GM23338 (cell line): Measurements from ENCODE around the gene IFI35. TPM values are rescaled to one million over a fixed set of nuclear protein-coding genes. Genes with fewer than 3 reads are reported as not detected.

ENCODE experiments used
- ATAC-seq: fragments of 200-7000 bp; cut with Tn5 transposase; 3 replicates; pipeline ENCODE4 v1.9.1; 2020
- DNase-seq: peaks from one replicate; pipeline ENCODE4 v3.0.0-alpha.2; 2015; ENCODE audit warnings: low spot score
- H2AFZ ChIP-seq: fragments of 200-600 bp; sonication (generic); 2 replicates; pipeline ENCODE4 v1.8.0; 2016; ENCODE audit warnings: antibody characterized with exemption, mild to moderate bottlenecking, moderate library complexity
- H3F3A ChIP-seq: fragments of 200-600 bp; sonication (generic); replicated peaks from 2 replicates; pipeline ENCODE4 v1.8.0; 2017; ENCODE audit warnings: antibody characterized with exemption, mixed run types, low read depth
- H3K27ac ChIP-seq: fragments of 200-600 bp; sonication (generic); 2 replicates; pipeline ENCODE4 v1.6.1; 2016; ENCODE audit warnings: low read depth
- H3K27me3 ChIP-seq: fragments of 200-600 bp; sonication (generic); 2 replicates; pipeline ENCODE4 v1.8.0; 2016; ENCODE audit warnings: mild to moderate bottlenecking, mixed run types, moderate library complexity; ENCODE audit not compliant: insufficient read depth
- H3K36me3 ChIP-seq: fragments of 200-600 bp; sonication (generic); 2 replicates; pipeline ENCODE4 v1.8.0; 2016; ENCODE audit warnings: mild to moderate bottlenecking; ENCODE audit not compliant: insufficient read depth
- H3K4me1 ChIP-seq: fragments of 200-600 bp; sonication (generic); 2 replicates; pipeline ENCODE4 v1.8.0; 2016; ENCODE audit warnings: mild to moderate bottlenecking, moderate library complexity; ENCODE audit not compliant: insufficient read depth
- H3K4me2 ChIP-seq: fragments of 200-600 bp; sonication (generic); 2 replicates; pipeline ENCODE4 v1.7.1; 2017; ENCODE audit warnings: mixed run types
- H3K4me3 ChIP-seq: fragments of 200-600 bp; sonication (generic); 2 replicates; pipeline ENCODE4 v1.6.1; 2016; ENCODE audit warnings: mixed run types
- H3K79me2 ChIP-seq: fragments of 200-600 bp; sonication (generic); replicated peaks from 2 replicates; pipeline ENCODE4 v1.8.0; 2017; ENCODE audit warnings: mild to moderate bottlenecking; ENCODE audit not compliant: insufficient read depth
- H3K9me2 ChIP-seq: fragments of 200-600 bp; sonication (generic); 2 replicates; pipeline ENCODE4 v1.8.0; 2017; ENCODE audit not compliant: insufficient read depth
- H4K20me1 ChIP-seq: fragments of 200-600 bp; sonication (generic); replicated peaks from 2 replicates; pipeline ENCODE4 v1.8.0; 2017; ENCODE audit warnings: mild to moderate bottlenecking; ENCODE audit not compliant: insufficient read depth
- H3K27ac Mint-ChIP-seq: 2 replicates; pipeline ENCODE4 v1.8.0; 2020; ENCODE audit warnings: inconsistent platforms, mild to moderate bottlenecking, moderate library complexity, mixed read lengths
- H3K27me3 Mint-ChIP-seq: 3 replicates; pipeline ENCODE4 v1.8.0; 2022; ENCODE audit warnings: low read depth, mild to moderate bottlenecking, moderate library complexity, mixed read lengths, inconsistent platforms; ENCODE audit not compliant: insufficient read depth, poor library complexity
- H3K36me3 Mint-ChIP-seq: 3 replicates; pipeline ENCODE4 v1.8.0; 2021; ENCODE audit warnings: low read depth, mild to moderate bottlenecking, inconsistent platforms, moderate library complexity, mixed read lengths
- H3K4me1 Mint-ChIP-seq: 3 replicates; pipeline ENCODE4 v1.8.0; 2020; ENCODE audit warnings: mild to moderate bottlenecking, inconsistent platforms, mixed read lengths
- H3K4me3 Mint-ChIP-seq: 3 replicates; pipeline ENCODE4 v1.8.0; 2021; ENCODE audit warnings: moderate library complexity, mild to moderate bottlenecking, inconsistent platforms, mixed read lengths
- H3K9me3 Mint-ChIP-seq: 3 replicates; pipeline ENCODE4 v1.8.0; 2020; ENCODE audit warnings: moderate library complexity, mild to moderate bottlenecking, inconsistent platforms, mixed read lengths
- CREB1 ChIP-seq: fragments of 250-450 bp; sonication (Bioruptor Pico); IDR thresholded peaks from 2 replicates; pipeline ENCODE4 v1.5.0; 2020; ENCODE audit warnings: low read depth, mild to moderate bottlenecking, moderate library complexity
- ETS1 ChIP-seq: IDR thresholded peaks from 2 replicates; pipeline ENCODE4 v1.6.1; 2016; ENCODE audit warnings: antibody characterized with exemption
- EZH2 ChIP-seq: fragments of 200-600 bp; sonication (generic); IDR thresholded peaks from one replicate; pipeline ENCODE4 v1.8.0; 2017; ENCODE audit warnings: antibody characterized with exemption, mild to moderate bottlenecking, low read depth; ENCODE audit not compliant: unreplicated experiment
- EZH2phosphoT487 ChIP-seq: fragments of 200-600 bp; sonication (generic); IDR thresholded peaks from one replicate; pipeline ENCODE4 v1.8.1; 2018; ENCODE audit warnings: antibody characterized with exemption; ENCODE audit not compliant: unreplicated experiment
- JUNB ChIP-seq: IDR thresholded peaks from one replicate; pipeline ENCODE4 v1.6.1; 2016; ENCODE audit warnings: antibody characterized with exemption; ENCODE audit not compliant: unreplicated experiment
- NANOG ChIP-seq: IDR thresholded peaks from 2 replicates; pipeline ENCODE4 v1.6.1; 2016; ENCODE audit warnings: antibody characterized with exemption, borderline replicate concordance
- POLR2AphosphoS5 ChIP-seq: IDR thresholded peaks from 2 replicates; pipeline ENCODE4 v1.6.1; 2016; ENCODE audit warnings: antibody characterized with exemption, low read depth
- STAT1 ChIP-seq: IDR thresholded peaks from one replicate; pipeline ENCODE4 v1.6.1; 2016; ENCODE audit warnings: antibody characterized with exemption; ENCODE audit not compliant: unreplicated experiment
- ZNF114 ChIP-seq: fragments of 250-450 bp; sonication (Bioruptor Pico); IDR thresholded peaks from 2 replicates; pipeline ENCODE4 v1.5.0; 2020; ENCODE audit warnings: mild to moderate bottlenecking, moderate library complexity
- ZNF331 ChIP-seq: fragments of 250-450 bp; sonication (Bioruptor Pico); IDR thresholded peaks from 2 replicates; pipeline ENCODE4 v1.5.0; 2020; ENCODE audit warnings: low read depth, mild to moderate bottlenecking, moderate library complexity
- ZNF462 ChIP-seq: fragments of 250-450 bp; sonication (Bioruptor Pico); IDR thresholded peaks from 2 replicates; pipeline ENCODE4 v1.5.0; 2020; ENCODE audit warnings: mild to moderate bottlenecking, moderate library complexity
- polyA plus RNA-seq: library from polyadenylated mRNA; unstranded; fragments of >200 nt; fragmentation: Nextera tagmentation; extraction: Ambion mirVana; gene quantifications from 2 replicates; pipeline ENCODE4 v1.2.1, GENCODE V29; 2016
- total RNA-seq: library from RNA; depleted of rRNA; stranded (reverse); fragments of >200 nt; shearing (Covaris generic); gene quantifications from 2 replicates; pipeline ENCODE4 v1.2.3, GENCODE V29; 2014
- TF ChIP-seq, protein P1 (sequence below), 2 experiments: fragments of 200-600 bp in 1 of 2; sonication (generic) in 1 of 2; conservative IDR thresholded peaks; 2 replicates each; pipeline versions ENCODE4 v1.5.1 to v1.6.1; 2016 to 2017; ENCODE audit warnings: antibody characterized with exemption in 2 of 2, low read depth in 2 of 2, mild to moderate bottlenecking in 2 of 2, moderate library complexity in 1 of 2

The IFI35 gene
- total and polyA plus RNA-seq, 2 experiments from 2014 or later: 1.8 to 2.3 TPM

- no peak overlapping the region for H3K4me3 Mint-ChIP-seq
- H3K4me1 Mint-ChIP-seq: peaks cover 49% of the 10 kb centered on the region
- H3K9me2 ChIP-seq: no peaks in the 10 kb centered on the region
- no peak overlapping the region for H3K4me2 ChIP-seq
- H3K4me3 ChIP-seq: no peak overlapping the region
- DNase-seq (no peak), ATAC-seq (no peak)
- no peaks in the 10 kb centered on the region for H3K27me3 ChIP-seq
- H4K20me1 ChIP-seq: no peaks in the 10 kb centered on the region
- peaks cover 18% of the 10 kb centered on the region for H3K36me3 Mint-ChIP-seq
- peaks cover 15% of the 10 kb centered on the region for H3K27me3 Mint-ChIP-seq
- H3K79me2 ChIP-seq: no peaks in the 10 kb centered on the region
- peaks cover 40% of the 10 kb centered on the region for H3K4me1 ChIP-seq
- H3K9me3 Mint-ChIP-seq: no peaks in the 10 kb centered on the region
- H3F3A ChIP-seq: peaks cover 13% of the 10 kb centered on the region; the same call in 1 of the 2 replicates
- TF ChIP-seq EZH2: no peak
- TF ChIP-seq STAT1: no peak
- TF ChIP-seq POLR2AphosphoS5: no peak
- TF ChIP-seq ZNF331 (CRISPR knock-in tag): no peak
- TF ChIP-seq ETS1: no peak
- TF ChIP-seq NANOG: no peak
- no peak for TF ChIP-seq ZNF114 (CRISPR knock-in tag)
- TF ChIP-seq JUNB: no peak
- TF ChIP-seq CREB1: no peak
- no peak for TF ChIP-seq ZNF462 (CRISPR knock-in tag)
- TF ChIP-seq, protein P1, sequence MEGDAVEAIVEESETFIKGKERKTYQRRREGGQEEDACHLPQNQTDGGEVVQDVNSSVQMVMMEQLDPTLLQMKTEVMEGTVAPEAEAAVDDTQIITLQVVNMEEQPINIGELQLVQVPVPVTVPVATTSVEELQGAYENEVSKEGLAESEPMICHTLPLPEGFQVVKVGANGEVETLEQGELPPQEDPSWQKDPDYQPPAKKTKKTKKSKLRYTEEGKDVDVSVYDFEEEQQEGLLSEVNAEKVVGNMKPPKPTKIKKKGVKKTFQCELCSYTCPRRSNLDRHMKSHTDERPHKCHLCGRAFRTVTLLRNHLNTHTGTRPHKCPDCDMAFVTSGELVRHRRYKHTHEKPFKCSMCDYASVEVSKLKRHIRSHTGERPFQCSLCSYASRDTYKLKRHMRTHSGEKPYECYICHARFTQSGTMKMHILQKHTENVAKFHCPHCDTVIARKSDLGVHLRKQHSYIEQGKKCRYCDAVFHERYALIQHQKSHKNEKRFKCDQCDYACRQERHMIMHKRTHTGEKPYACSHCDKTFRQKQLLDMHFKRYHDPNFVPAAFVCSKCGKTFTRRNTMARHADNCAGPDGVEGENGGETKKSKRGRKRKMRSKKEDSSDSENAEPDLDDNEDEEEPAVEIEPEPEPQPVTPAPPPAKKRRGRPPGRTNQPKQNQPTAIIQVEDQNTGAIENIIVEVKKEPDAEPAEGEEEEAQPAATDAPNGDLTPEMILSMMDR (conservative IDR thresholded peaks at IDR 0.05; ENCODE audit: low read depth in 2 of 2): no peak
- no peak for TF ChIP-seq EZH2phosphoT487
- no peaks in the 10 kb centered on the region; the same call in 1 of the 2 replicates for H3K36me3 ChIP-seq
- no peak overlapping the region for H2AFZ ChIP-seq
- peak overlapping the region; percentile 92; the same call in 1 of the 2 replicates for H3K27ac ChIP-seq
- 0 out of 2 replicates have a peak overlapping the region, but pooled peaks have one; percentile 46 for H3K27ac Mint-ChIP-seq
These were observed 36.7 kb downstream of the IFI35 start for GRCh38 chr17:43043307-43043706.
